Astrocyte (in vitro differentiated cells and primary cell): ENCODE data around the gene STK24.

Experiments used
- EZH2 ChIP-seq: IDR thresholded peaks from 2 replicates; pipeline ENCODE4 v1.6.1; 2012; ENCODE audit warnings: mild to moderate bottlenecking, low read length, inconsistent platforms; ENCODE audit not compliant: insufficient read depth
- TF ChIP-seq, protein P1 (sequence below): IDR thresholded peaks from 2 replicates; pipeline ENCODE4 v1.5.1; 2011; ENCODE audit warnings: low read depth, mild to moderate bottlenecking, inconsistent platforms, low read length, moderate library complexity; ENCODE audit not compliant: insufficient read depth

DNA sequence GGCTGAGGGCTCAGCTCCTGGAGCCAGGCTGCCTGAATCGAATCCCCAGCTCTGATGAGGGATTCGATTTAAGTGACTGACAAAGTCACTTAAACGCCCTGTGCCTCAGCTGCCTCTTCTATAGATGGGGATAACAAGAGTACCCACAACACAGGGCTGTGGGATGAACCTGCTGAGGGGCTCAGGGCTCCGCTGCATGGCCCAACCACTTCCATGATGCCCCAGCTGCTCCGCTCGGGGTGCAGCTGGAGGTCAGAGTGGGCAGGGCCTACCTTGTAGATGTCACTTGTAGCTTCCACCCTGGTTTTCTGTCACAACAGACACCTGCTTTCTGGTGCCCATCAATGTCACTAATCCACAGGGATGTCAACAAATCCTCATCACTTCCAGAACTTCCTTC lies 39.2 kb downstream of the STK24 start:
- TF ChIP-seq, protein P1, sequence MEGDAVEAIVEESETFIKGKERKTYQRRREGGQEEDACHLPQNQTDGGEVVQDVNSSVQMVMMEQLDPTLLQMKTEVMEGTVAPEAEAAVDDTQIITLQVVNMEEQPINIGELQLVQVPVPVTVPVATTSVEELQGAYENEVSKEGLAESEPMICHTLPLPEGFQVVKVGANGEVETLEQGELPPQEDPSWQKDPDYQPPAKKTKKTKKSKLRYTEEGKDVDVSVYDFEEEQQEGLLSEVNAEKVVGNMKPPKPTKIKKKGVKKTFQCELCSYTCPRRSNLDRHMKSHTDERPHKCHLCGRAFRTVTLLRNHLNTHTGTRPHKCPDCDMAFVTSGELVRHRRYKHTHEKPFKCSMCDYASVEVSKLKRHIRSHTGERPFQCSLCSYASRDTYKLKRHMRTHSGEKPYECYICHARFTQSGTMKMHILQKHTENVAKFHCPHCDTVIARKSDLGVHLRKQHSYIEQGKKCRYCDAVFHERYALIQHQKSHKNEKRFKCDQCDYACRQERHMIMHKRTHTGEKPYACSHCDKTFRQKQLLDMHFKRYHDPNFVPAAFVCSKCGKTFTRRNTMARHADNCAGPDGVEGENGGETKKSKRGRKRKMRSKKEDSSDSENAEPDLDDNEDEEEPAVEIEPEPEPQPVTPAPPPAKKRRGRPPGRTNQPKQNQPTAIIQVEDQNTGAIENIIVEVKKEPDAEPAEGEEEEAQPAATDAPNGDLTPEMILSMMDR = no peak
- TF ChIP-seq EZH2 = no peak
